GM19372 (cell line): ENCODE data around the gene ODAD4.
"Not testable (repeated sequence)": the region's sequence is repeated elsewhere in the genome, so short reads cannot be mapped to it uniquely, and the experiment has no call there.

Experiments
- ATAC-seq: cut with Tn5 transposase; IDR thresholded peaks from one replicate; pipeline ENCODE4 v1.9.1; 2021; ENCODE audit warnings: mild to moderate bottlenecking, low read depth, moderate library complexity; ENCODE audit not compliant: unreplicated experiment

ODAD4 gene

GRCh38 chr17:41912925-41913324 is 17.5 kb upstream of the ODAD4 start:
- ATAC-seq = no peak

GRCh38 chr17:41913798-41914197 is 16.6 kb upstream of the ODAD4 start:
- ATAC-seq = no peak

- no peak for ATAC-seq
These were observed 16.1 kb upstream of the ODAD4 start for GRCh38 chr17:41914358-41914766.

DNA sequence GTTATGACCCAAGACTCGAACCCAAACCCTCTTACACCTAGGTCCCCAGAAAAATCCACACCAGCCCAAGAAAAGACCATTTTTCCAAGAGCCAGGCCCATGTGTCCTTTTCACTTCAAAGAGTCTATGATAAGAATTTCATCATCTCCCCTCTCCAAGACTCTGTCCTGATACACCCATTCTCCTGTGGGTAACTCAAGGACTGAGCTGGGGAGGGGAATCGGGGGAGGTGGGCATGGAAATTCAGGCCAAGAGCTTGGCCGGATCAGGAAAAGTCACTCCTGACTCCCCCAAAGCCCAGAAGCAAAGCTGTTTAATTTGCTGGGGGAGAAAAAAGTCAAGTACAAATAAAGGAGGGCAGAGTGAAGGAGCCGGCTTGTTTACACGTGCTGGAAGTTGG is 15.4 kb upstream of the ODAD4 start:
- no peak for ATAC-seq

GRCh38 chr17:41915566-41915965 is 14.9 kb upstream of the ODAD4 start:
- no peak for ATAC-seq

- no peak for ATAC-seq
These were observed 13.2 kb upstream of the ODAD4 start for GRCh38 chr17:41917192-41917591.

GRCh38 chr17:41917679-41918313 is 12.6 kb upstream of the ODAD4 start:
- ATAC-seq = no peak

DNA sequence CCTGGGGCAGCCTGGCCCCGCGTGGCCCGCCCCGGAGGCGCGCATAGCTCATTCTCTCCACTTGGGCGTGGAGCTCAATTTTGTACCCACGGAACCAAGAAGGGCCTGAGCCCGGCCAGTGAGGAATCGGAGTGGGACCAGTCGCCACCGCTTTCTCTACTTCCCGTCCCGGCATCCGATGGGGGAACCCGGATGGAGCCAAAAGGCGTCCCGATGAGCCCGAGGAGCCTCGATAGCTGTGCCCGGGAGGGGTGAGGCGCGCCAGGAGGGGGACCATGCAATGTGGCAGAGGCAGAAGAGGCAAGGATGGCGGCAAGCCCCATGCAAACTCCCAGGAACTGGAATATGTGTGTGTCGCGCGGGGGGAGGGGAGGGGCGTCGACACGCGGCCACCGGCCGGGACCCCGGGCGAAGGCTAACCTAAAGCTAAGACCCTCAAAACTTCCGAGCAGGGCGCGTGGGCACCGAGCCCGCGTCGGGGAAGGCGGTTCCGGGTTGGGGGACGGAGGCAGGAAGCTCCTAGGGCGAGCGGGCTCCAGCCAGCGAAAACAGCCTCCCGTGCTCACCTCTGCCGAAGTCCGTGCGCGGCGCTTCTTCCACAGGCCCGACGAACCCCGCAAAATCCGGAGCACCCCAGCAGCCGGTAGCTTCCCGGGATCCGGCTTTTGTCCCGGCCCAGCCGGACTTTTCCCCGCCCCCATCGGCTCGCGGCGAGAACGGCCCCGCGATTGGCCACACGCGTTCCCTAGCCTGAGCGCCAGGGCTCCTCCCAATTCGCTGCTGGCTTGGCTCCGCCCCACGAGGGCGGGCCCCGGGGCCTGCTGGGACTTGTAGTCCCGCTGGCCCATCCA is 11.9 kb upstream of the ODAD4 start, which contains the start of gene ACLY:
Gene ACLY (minus strand): TSS at position 638 of the 851 bp plus-strand sequence. CDS start 5,078 bp downstream, outside the sequence.
- ATAC-seq = peak; percentile 86

GRCh38 chr17:41919165-41919817 is 11.1 kb upstream of the ODAD4 start:
- ATAC-seq = no peak

DNA sequence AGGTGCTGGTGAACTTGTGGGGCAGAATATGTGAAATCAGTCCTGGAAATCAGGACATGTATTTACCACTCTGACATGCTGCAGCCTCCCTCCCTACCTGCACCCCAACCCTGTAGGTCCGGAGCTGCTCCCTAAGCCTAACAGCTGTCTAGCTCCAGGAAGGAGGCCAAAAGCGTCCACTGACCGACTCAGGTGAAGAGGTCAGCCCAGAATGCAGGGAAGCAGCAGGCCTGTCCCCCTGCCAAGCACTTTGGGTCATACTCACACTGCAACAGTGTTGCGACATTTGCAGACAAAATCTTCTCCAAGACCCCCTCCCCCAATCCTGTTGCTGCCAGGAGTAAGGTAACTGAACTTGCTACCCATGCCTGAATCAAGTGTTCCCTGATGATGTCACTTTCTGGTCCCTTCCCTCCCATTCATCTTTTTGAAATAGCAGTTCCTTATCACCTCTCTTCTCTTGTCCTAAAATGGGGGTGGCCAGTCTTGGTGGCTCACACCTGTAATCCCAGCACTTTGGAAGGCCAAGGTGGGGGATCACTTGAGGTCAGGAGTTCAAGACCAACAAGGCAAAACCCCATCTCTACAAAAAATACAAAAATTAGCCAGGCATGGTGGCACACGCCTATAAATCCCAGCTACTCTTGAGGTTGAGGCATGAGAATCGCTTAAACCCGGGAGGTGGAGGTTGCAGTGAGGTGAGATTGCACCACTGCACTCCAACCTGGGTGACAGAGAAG is 10.4 kb upstream of the ODAD4 start:
- no peak for ATAC-seq

GRCh38 chr17:41920580-41920955 is 9.8 kb upstream of the ODAD4 start:
- no peak for ATAC-seq

- ATAC-seq = no peak
These were observed 4.3 kb upstream of the ODAD4 start for GRCh38 chr17:41925991-41926590.

- ATAC-seq = no peak
These were observed 1.6 kb upstream of the ODAD4 start for GRCh38 chr17:41928693-41929251.

DNA sequence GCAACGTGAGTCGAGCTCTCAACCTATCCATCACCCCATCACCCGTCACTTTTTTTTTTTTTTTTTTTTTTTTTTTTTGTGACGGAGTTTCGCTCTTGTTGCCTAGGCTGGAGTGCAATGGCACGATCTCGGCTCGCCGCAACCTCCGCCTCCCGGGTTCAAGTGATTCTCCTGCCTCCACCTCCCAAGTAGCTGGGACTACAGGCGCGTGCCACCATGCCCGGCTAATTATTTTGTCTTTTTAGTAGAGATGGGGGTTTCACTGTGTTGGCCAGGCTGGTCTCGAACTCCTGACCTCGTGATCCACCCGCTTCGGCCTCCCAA is 378 bp downstream of the ODAD4 start:
- ATAC-seq = peak; percentile 22

DNA sequence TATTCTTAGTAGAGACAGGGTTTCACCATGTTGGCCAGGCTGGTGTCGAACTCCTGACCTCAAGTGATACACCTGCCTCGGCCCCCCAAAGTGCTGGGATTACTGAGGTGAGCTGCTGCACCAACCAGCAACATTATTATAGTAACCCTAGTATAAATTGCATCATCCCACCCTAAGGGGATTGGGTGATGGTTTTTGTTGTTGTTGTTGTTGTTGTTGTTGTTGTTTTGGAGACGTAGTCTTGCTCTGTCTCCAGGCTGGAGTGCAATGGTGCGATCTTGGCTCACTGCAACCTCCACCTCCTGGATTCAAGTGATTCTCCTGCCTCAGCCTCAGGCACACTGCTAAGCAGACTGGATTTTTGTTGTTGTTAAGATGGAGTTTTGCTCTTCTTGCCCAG is 1.3 kb downstream of the ODAD4 start:
- ATAC-seq = not testable (repeated sequence)

DNA sequence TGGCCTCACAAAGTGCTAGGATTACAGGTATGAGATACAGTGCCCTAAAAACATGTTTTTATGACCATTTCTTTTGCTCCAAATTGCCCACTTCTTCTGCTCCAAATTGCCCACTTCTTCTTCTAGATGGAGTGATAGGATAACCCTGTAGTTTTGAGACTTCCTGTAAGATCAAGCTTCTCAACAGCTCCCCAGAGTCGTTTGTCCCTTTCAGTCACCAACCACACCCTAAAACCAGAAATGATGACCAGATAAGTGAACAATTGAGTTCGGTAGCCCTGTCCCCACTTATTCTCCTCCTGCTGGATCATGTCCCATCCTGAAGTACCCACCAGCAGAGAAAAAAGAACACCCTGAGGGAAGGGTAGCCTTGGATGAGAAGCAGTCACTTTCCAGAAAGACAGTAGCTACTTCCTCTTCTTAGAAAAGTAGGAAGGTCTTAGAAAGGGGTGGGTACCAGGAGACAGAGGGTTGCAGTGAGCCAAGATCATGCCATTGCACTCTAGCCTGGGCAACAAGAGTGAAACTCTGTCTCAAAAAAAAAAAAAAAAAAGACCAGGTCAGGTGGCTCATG is 2.5 kb downstream of the ODAD4 start:
- no peak for ATAC-seq

- no peak for ATAC-seq
These were observed 5.2 kb downstream of the ODAD4 start for GRCh38 chr17:41935641-41936040.

- ATAC-seq = no peak
These were observed 7.8 kb downstream of the ODAD4 start for GRCh38 chr17:41937970-41938954.
